PFSK-1 (cell line): ENCODE results near the gene TFG. TPM values are rescaled to one million over a fixed set of nuclear protein-coding genes. Genes with fewer than 3 reads are reported as not detected.

ENCODE experiments used
- FOXP2 ChIP-seq: optimal IDR thresholded peaks from 2 replicates; pipeline ENCODE3; 2011; ENCODE audit warnings: borderline replicate concordance, control low read depth, inconsistent platforms; ENCODE audit not compliant: insufficient read depth; ENCODE audit errors: extremely low read length, extremely low read depth
- POLR2AphosphoS5 ChIP-seq: IDR thresholded peaks from 2 replicates; pipeline ENCODE4 v1.6.1; 2012; ENCODE audit warnings: low read depth, mild to moderate bottlenecking, control low read depth, low read length, moderate library complexity
- REST ChIP-seq, 2 experiments: IDR thresholded peaks; 2 replicates each; pipeline versions ENCODE4 v1.6.1 to v1.8.0; 2011 to 2012; ENCODE audit warnings: low read depth in 2 of 2, low read length in 2 of 2, control low read depth in 1 of 2, inconsistent platforms in 1 of 2, mild to moderate bottlenecking in 1 of 2, moderate library complexity in 1 of 2; ENCODE audit not compliant: insufficient read depth in 1 of 2
- SIN3A ChIP-seq: IDR thresholded peaks from 2 replicates; pipeline ENCODE4 v1.6.1; 2012; ENCODE audit warnings: mild to moderate bottlenecking, low read length, moderate library complexity, borderline replicate concordance; ENCODE audit not compliant: insufficient read depth
- TAF1 ChIP-seq: IDR thresholded peaks from 2 replicates; pipeline ENCODE4 v1.6.1; 2012; ENCODE audit warnings: low read length, control low read depth, borderline replicate concordance; ENCODE audit not compliant: insufficient read depth
- polyA plus RNA-seq: library from polyadenylated mRNA; unstranded; fragments of >200 nt; gene quantifications from one replicate; pipeline ENCODE4 v1.2.1, GENCODE V29; 2012; ENCODE audit warnings: low read depth, missing spikeins; ENCODE audit not compliant: insufficient read length

The TFG gene
- polyA plus RNA-seq: 90.8 TPM

- TF ChIP-seq FOXP2: peak; percentile 67
- peak; percentile 59; the same call in 1 of the 2 replicates for TF ChIP-seq POLR2AphosphoS5
- no peak for TF ChIP-seq SIN3A
- TF ChIP-seq REST (IDR thresholded peaks at IDR 0.05; ENCODE audit: insufficient read depth in 1 of 2, low read depth in 2 of 2, low read length in 2 of 2): no peak
- TF ChIP-seq TAF1: peak; percentile 7; the same call in 1 of the 2 replicates
Measured at GRCh38 chr3:100708989-100709841, at the start of gene TFG. TSS of gene TFG (plus strand) at chr3:100709494. CDS start at chr3:100713686, 4,192 bp downstream.

- TF ChIP-seq REST (IDR thresholded peaks at IDR 0.05; ENCODE audit: insufficient read depth in 1 of 2, low read depth in 2 of 2, low read length in 2 of 2): no peak
- TF ChIP-seq SIN3A: no peak
- TF ChIP-seq POLR2AphosphoS5: no peak
- TF ChIP-seq TAF1: no peak
- TF ChIP-seq FOXP2: no peak
Measured at GRCh38 chr3:100662113-100662823, 47.0 kb upstream of the TFG start.

GRCh38 chr3:100665230-100665629 lies 44.1 kb upstream of the TFG start:
- TF ChIP-seq SIN3A (no peak), FOXP2 (no peak), REST (IDR thresholded peaks at IDR 0.05; ENCODE audit: insufficient read depth in 1 of 2, low read depth in 2 of 2, low read length in 2 of 2) (no peak), TAF1 (no peak), POLR2AphosphoS5 (no peak)

GRCh38 chr3:100681496-100681895 lies 27.8 kb upstream of the TFG start:
- TF ChIP-seq POLR2AphosphoS5 (no peak), SIN3A (no peak), TAF1 (no peak), REST (IDR thresholded peaks at IDR 0.05; ENCODE audit: insufficient read depth in 1 of 2, low read depth in 2 of 2, low read length in 2 of 2) (no peak), FOXP2 (no peak)
